ENCODE measurements around the gene OTUB2.
"Not testable (repeated sequence)": the region's sequence is repeated elsewhere in the genome, so short reads cannot be mapped to it uniquely, and the experiment has no call there.

Gene OTUB2

DNA sequence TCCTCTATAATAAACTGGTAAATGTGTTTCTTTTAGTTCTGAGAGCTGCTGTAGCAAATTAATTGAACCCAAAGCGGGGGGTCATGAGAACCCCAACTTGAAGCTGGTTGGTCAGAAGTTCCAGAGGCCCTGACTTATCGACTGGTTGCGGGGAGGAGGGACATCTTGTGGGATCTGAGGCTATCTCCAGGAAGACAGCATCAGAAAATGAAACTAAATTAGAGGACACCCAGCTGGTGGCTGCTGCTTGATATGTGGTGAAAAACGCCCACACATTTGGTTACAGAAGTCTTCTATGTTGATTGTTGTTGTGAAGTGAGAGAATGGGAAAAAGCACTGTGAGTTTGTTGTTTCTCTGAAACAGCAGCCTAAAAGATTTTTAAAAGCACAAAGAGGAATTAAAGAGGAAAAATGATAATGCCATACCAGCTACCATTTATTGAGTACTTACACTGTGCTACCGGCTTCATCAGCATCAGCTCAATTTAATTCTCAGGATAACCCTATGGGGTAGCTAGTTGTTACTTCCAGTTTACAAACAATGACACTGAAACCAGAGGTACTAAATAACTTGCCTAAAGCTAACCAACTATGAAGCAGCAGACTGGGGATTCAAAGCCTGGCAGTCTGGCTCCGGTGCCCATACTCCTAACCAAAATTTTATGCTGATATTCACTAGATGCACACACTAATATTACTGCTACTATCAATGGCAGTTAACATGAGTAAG, 30.6 kb downstream of the OTUB2 start:
- peak; percentile 16 for DNase-seq (ENCODE audit: low spot score)

DNA sequence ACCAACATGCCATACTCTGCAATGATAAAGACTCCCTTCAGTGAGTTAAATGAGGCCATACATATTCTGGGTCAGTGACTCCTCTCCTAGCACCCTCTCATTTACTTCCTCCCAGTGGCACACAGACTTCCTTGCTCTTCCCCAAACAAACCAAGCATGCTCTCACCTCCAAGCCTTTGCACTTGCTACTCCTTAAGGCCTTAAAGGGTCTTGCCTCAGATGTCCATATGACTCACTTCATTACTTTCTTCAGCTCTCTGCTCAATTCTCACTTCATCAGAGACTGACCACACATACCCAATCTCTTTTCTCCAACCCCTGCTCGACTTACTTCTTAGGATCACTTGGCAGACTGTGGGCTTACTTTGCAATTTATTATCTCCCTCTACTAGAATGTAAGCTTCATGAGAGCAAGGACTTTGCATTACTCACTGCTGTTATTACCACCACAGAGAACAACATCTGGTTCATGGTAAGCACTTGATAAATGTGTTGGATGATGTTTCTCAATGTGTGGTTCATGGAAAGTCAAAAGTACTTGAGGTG, 32.1 kb downstream of the OTUB2 start:
- no peak for DNase-seq (ENCODE audit: low spot score)

DNA sequence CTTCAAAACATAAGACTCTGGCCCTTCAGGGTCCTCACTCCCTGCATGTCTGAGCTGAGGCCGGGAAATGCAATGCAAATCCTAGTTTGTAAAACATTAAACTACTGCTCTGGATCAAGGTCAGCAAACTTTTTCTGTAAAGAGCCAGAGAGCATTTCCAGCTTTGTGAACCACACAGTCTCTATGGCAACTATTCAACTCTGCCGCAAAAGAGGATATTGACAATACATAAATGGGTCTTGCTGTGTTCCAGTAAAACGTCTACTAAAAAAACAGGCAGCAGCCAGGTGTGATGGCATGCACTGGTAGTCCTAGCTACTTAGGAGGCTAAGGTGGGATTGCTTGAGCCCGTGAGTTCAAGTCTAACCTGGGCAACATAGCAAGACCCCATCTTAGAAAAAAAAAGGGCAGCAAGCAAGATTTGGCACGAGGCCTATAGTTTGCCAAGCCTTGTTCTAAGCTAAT, 32.6 kb downstream of the OTUB2 start:
- no peak for DNase-seq (ENCODE audit: low spot score)

DNA sequence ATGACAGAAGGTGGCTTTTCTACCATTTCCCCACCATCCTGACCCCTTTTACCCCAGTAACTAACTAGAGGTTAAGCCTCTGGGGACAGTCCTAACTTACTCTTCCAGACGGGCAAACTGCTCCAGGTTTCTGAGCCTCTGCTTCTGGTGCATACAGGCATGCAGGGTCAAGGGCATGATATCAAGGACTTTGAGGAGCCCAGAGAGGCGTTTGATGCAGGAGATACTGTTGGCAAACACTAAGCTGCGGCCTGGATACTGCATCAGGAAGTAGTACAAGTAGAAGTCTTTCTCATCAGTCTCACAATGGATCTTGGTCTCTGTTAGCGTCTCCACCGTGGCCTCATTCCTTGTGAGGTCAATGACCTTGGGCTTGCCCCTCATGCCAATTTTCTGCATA, 33.9 kb downstream of the OTUB2 start:
- peak; percentile 21 for DNase-seq (ENCODE audit: low spot score)

DNA sequence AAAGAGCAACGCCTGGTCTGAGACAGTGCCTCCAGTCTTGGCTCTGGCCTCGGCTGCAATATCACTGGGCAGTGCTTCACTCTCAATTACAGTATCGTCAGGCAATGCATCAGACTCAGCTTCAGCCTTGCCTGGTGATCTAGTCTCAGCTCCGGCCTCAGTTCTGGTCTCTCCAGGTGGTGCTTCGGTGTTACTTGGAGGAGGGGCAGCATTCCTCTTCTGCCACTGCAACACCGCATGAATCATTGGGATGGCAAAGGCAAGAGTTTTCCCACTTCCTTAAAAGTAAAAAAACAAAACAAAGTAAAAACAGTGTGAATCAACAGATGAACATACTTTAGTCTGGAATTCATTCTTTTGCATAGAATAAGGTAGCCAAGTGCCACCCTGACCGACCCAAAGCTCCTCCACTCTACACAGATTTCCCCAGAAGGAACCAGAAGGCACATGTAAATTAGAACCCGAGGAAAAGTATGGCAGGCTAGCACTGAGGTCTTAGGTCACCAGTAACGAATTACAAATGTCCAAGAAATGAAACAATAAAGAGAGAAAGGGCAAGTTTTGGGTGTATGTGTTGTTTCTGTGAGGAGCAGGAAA, 36.3 kb downstream of the OTUB2 start:
- no peak for DNase-seq (ENCODE audit: low spot score)

DNA sequence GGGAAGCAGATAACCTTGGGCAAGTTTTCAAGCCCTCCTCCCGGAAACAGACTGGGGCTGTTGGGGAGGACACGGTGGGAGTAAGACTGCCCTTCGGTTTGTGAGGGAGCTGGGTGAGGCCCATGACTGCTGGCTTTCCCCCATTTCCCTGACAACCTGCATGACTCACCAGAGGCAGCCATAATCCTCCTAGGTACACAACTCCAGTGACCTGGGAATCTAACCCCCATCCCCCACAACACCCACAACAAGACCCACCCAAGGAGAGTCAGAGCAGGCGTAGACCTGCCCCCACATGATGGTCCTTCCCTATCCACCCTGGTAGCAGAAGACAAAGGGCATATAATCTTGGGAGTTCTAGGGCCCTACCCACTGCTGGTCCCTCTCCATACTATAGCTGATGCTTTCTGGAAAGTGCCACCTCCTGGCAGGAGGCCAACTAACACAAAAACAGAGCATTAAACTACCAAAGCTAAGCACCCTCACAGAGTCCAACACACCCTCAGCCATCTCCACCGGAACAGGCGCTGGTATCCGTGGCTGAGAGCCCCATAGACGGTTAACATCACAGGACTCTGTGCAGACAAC, 40.0 kb downstream of the OTUB2 start:
- no peak for DNase-seq (ENCODE audit: low spot score)

DNA sequence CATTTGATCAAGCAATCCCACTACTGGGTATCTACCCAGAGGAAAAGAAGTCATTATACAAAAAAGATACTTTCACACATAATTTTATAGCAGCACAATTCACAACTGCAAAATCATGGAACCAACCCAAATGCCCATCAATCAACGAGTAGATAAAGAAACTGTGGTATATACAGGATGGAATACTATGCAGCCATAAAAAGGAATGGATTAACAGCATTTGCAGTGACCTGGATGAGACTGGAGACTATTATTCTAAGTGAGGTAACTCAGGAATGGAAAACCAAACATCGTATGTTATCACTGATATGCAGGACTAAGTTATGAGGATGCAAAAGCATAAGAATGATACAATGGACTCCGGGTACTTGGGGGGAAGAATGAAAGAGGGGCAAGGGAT, 45.9 kb downstream of the OTUB2 start:
- not testable (repeated sequence) for DNase-seq (ENCODE audit: low spot score)

DNA sequence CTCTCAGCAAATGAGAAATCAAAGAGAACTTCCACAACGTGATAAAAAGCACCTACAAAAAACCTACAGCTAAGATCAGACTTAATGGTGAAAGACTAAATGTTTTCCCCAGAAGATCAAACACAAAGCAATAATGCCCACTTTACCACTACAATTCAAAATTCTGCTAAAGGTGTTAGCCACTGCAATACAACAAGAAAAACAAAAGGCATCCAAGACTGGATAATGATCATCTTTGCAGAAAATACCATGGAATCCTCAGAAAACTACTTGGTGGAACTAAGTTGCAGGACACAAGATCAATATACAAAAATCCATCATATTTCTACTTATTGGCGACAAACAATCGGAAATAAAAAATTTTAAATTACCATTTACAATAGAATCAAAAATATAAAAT, 48.4 kb downstream of the OTUB2 start:
- no peak for DNase-seq (ENCODE audit: low spot score)

DNA sequence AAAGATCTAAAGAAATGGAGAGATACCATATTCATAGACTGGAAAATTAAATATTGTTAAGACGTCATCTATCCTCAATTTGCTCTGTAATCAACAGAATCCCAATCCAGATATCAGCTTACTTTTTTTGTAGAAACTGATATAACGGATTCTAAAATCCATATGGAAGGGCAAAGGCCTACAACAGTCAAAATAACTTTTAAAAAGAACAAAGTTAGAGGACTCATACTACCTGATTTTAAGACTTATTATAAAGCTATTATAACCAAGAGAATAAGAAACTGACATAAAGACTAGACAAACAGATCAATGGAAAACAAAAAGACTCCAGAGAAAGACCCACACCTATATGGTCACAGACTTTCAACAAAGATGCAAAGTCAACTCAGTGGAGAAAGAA, 48.9 kb downstream of the OTUB2 start:
- DNase-seq (ENCODE audit: low spot score), result no peak

DNA sequence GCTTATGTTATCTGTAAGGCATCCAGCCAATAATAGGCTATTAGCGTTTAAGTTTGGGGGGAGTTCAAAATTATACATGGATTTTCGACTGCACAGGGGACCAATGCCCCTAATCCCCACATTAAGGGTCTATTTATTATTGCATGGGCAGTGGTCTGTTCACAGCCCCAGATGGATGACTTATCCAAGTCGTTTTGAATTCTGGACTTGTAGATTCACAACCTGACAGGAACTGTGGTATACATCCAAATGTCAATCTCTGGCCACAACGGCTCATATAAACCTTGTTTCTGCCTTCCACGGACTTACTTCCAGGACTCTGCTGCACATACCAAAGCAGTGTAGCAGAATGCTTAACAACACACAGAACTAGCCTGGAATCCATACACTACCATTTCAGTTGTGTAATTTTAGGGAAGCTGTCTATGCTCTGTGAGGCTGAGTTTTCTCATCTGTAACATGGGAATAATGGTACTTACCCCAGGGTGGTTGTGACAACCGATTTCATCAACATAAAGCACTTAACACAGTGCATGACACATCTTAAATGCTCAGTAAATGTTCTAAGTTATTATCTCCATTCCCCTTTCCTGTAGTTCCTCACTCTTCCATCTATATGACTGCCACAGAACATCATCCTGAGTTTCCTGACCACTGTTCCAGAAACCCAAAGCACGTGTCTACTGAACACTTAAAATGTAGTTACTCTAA, 51.1 kb downstream of the OTUB2 start:
- no peak for DNase-seq (ENCODE audit: low spot score)

DNA sequence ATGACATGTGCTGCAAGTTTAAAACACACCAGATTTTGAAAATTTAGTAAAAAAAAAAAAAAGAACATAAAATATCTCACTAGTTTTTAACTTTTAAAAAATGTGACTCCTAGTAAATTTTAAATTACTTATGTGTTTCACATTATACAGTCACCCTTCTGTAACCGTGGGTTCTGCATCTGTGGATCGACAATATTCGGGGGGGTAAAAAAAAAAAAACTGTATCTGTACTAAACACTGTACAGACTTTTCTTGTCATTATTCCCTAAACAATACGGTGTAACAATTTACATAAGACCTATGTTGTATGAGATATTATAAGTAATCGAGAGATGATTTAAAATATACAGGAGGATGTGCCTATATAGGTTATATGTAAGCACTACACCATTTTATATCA, 51.7 kb downstream of the OTUB2 start:
- DNase-seq (ENCODE audit: low spot score), result no peak

DNA sequence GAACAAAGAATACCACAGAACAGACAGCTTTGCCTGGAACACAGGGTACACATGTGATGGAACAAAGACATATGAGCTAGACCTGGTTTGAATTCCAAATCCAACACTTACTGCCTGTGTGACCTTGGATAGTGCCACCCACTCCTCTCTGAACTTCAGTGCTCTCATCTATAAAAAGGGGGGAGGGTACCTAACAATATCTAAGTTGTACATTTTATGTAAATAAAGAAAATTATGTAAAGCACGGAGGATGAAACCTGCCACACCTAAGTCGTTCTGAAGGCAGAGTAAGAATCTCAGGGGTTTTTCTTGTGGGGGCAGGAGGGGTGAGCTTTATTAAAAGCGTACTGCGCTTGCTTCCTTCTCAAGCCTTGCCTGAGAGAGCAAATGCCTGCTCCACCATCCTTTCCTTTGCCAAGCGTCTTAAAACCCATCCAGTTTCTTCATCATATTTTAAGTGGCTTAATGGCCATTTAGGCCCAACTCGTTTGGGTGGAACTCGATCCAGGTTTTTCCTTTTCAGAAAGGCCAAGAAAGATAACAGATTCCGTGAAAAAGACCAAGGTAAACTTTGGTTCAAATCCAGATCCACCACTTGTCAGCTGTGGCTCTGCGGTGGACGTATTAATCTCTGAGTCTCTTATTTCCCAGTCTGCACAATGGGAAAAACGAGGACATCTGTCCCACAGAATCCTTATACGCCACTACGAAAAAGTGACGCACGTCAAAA, 53.9 kb downstream of the OTUB2 start:
- no peak for DNase-seq (ENCODE audit: low spot score)

DNA sequence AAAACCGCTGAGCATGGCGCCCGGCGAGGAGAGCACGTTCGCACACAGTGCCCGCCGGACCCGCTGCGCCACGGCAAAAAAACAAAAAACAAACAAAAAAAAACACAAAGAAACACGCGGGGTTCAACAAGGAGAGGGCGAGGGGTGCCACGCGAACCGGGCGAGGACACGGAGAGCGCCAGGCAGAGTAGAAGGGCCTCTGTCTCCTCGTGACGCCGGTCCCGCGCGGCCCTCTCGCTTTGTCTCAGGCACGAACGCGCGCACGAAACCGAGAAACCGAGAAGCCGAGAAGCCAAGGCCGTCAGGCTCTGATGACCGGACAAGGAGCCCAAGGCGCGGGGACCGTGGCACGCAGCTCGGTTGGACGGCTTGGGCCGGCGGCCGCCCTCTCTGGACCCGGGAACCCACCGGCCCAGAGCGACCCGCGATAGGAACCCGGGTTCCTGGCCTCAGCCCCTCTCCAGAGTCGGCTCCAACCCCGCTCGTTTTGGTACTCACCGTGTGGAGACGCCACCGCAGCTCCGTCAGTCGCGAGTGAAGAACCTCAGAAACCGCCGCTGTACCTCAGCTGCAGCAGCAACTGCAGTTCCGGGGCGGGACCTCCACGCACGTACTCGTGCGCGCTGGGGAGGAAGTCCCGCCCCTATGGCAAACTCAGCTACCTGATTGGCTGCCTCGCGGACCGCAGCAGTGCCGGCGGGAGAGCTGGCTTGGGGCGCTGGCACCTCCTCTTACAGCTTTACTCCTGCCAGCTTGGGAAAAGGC, 54.7 kb downstream of the OTUB2 start, which contains the start of the genes DDX24 and IFI27L1:
Gene DDX24, minus strand, starts transcription at position 582 of the 765 bp plus-strand sequence. CDS start 1,460 bp downstream, outside the sequence.
Gene IFI27L1, plus strand, starts transcription at position 690 of the 765 bp plus-strand sequence. CDS start 15,628 bp downstream, outside the sequence.
- peak; percentile 95 for DNase-seq (ENCODE audit: low spot score)

DNA sequence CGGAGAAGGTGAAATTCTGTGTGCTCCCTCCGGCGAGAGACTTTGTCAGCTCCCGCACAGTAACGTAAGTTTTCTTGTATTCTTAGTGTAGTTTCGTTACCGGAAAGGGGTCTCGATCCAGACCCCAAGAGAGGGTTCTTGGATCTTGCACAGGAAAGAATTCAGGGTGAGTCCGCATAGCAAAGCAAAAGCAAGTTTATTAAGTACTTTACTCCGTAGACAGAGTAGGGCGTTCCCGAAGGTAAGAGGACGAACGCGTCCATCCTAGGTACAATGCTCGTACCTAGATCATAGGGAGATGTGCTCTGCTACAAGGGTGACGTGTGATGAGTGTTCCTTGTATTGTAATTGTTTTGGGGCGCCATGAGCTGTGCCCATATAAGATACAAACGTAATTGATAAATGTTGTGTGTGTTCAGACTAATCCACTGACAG, 55.3 kb downstream of the OTUB2 start:
- DNase-seq (ENCODE audit: low spot score), result no peak

DNA sequence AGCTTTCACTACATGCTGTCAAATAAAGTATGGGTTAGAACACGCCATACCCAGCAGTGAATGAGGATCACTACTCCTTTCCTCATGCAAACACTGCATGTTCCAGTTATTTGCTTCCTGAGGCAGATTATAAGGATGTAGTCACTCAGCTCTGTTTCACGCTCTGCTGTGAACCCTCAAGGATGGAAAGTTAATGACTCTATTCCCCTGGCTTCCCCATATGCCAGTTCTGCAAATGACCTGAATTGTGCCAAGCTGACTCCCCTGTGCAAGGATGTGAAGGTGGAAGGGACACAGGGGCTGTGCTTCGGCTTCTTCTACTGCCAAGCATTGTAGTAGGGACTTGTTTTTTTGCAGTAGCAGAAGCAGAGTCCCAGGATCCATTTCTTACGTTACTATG, 61.8 kb downstream of the OTUB2 start:
- DNase-seq (ENCODE audit: low spot score), result no peak

DNA sequence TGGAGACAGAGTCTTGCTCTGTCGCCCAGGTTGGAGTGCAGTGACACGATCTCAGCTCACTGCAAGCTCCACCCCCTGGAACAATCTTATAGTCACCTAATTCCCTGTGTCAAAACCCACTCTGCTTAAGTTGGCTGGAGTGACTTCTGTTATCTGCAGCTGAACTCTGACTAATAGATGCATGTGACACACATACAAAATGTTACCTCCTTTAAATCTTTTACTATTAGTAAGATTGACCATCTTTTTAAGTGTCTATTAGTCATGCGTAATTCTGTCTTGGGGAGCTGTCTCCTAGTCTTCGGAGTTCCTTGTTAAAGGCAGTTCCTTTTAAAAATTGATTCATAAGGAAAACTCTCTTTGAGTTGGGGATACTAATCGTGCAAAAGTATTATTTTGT, 62.4 kb downstream of the OTUB2 start:
- no peak for DNase-seq (ENCODE audit: low spot score)

DNA sequence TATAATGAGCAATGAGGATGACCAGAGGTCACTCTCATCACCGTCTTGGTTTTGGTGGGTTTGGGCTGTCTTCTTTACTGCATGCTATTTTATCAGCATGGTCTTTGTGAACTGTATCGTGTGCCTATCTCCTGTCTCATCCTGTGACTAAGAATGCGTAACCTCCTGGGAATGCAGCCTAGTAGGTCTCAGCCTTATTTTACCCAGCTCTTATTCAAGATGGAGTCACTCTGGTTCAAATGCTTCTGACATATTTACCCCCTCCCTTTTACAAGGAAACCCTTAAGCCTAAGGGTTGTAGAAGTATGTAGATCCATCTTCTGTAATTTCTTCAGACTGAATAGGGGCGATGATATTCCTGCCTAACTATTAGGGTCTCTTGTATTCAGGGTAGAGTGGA, 63.3 kb downstream of the OTUB2 start:
- DNase-seq (ENCODE audit: low spot score), result no peak

DNA sequence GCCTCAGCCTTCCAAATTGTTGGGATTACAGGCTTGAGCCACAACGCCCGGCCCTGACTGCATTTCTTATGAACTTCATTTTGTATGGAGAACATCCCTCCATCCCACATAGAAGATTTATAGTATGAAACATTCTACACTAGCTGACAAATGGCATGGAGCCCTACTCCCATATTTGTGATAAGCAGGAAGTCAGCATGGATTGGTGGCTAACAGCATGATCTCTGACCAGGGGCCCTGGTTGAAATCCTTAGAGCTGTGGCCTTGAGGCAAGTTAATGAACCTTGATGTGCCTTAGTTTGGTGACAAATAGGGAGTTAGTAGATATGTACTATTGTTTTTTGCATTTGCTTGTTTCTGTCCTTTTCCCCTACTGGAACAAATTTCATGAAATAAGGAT, 67.3 kb downstream of the OTUB2 start:
- no peak for DNase-seq (ENCODE audit: low spot score)

DNA sequence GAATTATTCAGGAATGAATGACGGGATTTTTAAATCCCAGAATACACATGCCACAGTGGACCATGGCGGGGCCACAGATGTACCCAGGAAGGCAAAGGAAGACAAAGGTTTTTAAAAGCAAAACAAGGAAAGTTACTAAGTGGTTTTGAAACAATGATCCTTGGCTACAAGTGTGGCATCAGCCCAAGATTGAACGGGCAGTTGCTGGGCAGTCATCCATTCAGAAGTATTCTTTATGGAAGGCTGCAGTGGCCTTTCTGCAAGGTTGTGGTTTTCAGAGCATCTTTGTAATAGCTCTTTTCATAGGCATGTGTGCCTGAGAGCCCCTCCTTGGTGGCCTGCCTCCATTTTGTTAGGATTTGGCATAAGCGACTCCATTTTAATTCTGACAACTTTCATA, 71.0 kb downstream of the OTUB2 start:
- no peak for DNase-seq (ENCODE audit: low spot score)

All from ecto neural progenitor cell (in vitro differentiated cells).